Mesothelial cell of epicardium (in vitro differentiated cells): ENCODE results near the gene MSANTD1. TPM values are rescaled to one million over a fixed set of nuclear protein-coding genes. Genes with fewer than 3 reads are reported as not detected.

ENCODE experiments used
- DNase-seq, 2 experiments: peaks; one replicate each; pipeline ENCODE4 v3.0.0; 2021; ENCODE audit warnings: low spot score in 2 of 2; ENCODE audit not compliant: unreplicated experiment in 2 of 2
- H3K27ac Mint-ChIP-seq: 2 replicates; pipeline ENCODE4 v1.8.0; 2021; ENCODE audit warnings: mixed read lengths
- H3K27me3 Mint-ChIP-seq: 2 replicates; pipeline ENCODE4 v1.8.0; 2021; ENCODE audit warnings: low read depth, mixed read lengths
- H3K36me3 Mint-ChIP-seq: 2 replicates; pipeline ENCODE4 v1.8.0; 2021; ENCODE audit warnings: mixed read lengths
- H3K4me1 Mint-ChIP-seq: 2 replicates; pipeline ENCODE4 v1.8.0; 2021; ENCODE audit warnings: mixed read lengths
- H3K4me3 Mint-ChIP-seq: 2 replicates; pipeline ENCODE4 v1.8.0; 2021; ENCODE audit warnings: mild to moderate bottlenecking, moderate library complexity, mixed read lengths
- H3K9me3 Mint-ChIP-seq: 2 replicates; pipeline ENCODE4 v1.8.0; 2021; ENCODE audit warnings: mixed read lengths
- CTCF ChIP-seq: fragments of 200-600 bp; sonication (generic); IDR thresholded peaks from one replicate; pipeline ENCODE4 v1.5.0; 2021; ENCODE audit warnings: antibody characterized with exemption; ENCODE audit not compliant: unreplicated experiment
- total RNA-seq: library from RNA; stranded (reverse); gene quantifications from 3 replicates; pipeline ENCODE4 v1.2.1, GENCODE V29; 2021

MSANTD1 gene
- total RNA-seq, 1 donor from 2014 or later = 2.6 TPM

GRCh38 chr4:3235030-3235345, 14.0 kb upstream of the MSANTD1 start:
- no peak for TF ChIP-seq CTCF
- peaks cover 36% of the 10 kb centered on the region for H3K36me3 Mint-ChIP-seq
- H3K4me3 Mint-ChIP-seq = no peak overlapping the region
- no peak for DNase-seq
- H3K4me1 Mint-ChIP-seq = no peaks in the 10 kb centered on the region
- H3K9me3 Mint-ChIP-seq = no peaks in the 10 kb centered on the region
- H3K27ac Mint-ChIP-seq = no peak overlapping the region
- no peaks in the 10 kb centered on the region for H3K27me3 Mint-ChIP-seq

- Mint-ChIP-seq H3K9me3 (no peaks in the 10 kb centered on the region), H3K4me3 (no peak overlapping the region), H3K27me3 (no peaks in the 10 kb centered on the region), H3K36me3 (peaks cover 32% of the 10 kb centered on the region), H3K4me1 (no peaks in the 10 kb centered on the region), H3K27ac (no peak overlapping the region)
- no peak for DNase-seq
- no peak for TF ChIP-seq CTCF
These were observed 13.4 kb upstream of the MSANTD1 start for GRCh38 chr4:3235581-3235980.

GRCh38 chr4:3236326-3236878, 12.6 kb upstream of the MSANTD1 start:
- DNase-seq = no peak
- H3K4me1 Mint-ChIP-seq = no peaks in the 10 kb centered on the region
- no peak for TF ChIP-seq CTCF
- no peaks in the 10 kb centered on the region for H3K9me3 Mint-ChIP-seq
- no peak overlapping the region for H3K4me3 Mint-ChIP-seq
- H3K27me3 Mint-ChIP-seq = no peaks in the 10 kb centered on the region
- H3K36me3 Mint-ChIP-seq = peaks cover 27% of the 10 kb centered on the region
- H3K27ac Mint-ChIP-seq = no peak overlapping the region

- no peak overlapping the region for H3K4me3 Mint-ChIP-seq
- no peaks in the 10 kb centered on the region for H3K27me3 Mint-ChIP-seq
- H3K9me3 Mint-ChIP-seq = no peaks in the 10 kb centered on the region
- H3K36me3 Mint-ChIP-seq = peaks cover 25% of the 10 kb centered on the region
- no peak for TF ChIP-seq CTCF
- H3K27ac Mint-ChIP-seq = no peak overlapping the region
- H3K4me1 Mint-ChIP-seq = peaks cover 2% of the 10 kb centered on the region
- no peak for DNase-seq
These were observed 11.7 kb upstream of the MSANTD1 start for GRCh38 chr4:3237266-3237665.

GRCh38 chr4:3237712-3238560, 11.0 kb upstream of the MSANTD1 start:
- H3K4me3 Mint-ChIP-seq = no peak overlapping the region
- H3K27me3 Mint-ChIP-seq = no peaks in the 10 kb centered on the region
- H3K9me3 Mint-ChIP-seq = no peaks in the 10 kb centered on the region
- no peak for TF ChIP-seq CTCF
- peaks cover 25% of the 10 kb centered on the region for H3K36me3 Mint-ChIP-seq
- H3K27ac Mint-ChIP-seq = no peak overlapping the region
- DNase-seq = no peak
- peaks cover 2% of the 10 kb centered on the region for H3K4me1 Mint-ChIP-seq
